MM.1S (cell line): ENCODE data around the gene PCED1B.
A peak's percentile ranks its signal among the peaks of the same experiment; 100 is the strongest.

Experiments
- DNase-seq: peaks from one replicate; pipeline ENCODE4 v3.0.0-alpha.2; 2015
- H2AFZ ChIP-seq: fragments of 300-600 bp; sonication (generic); 2 replicates; pipeline ENCODE4 v1.6.0; 2016; ENCODE audit warnings: antibody characterized with exemption, low read length
- H3F3A ChIP-seq: fragments of 300-600 bp; sonication (generic); 2 replicates; pipeline ENCODE4 v1.6.1; 2016; ENCODE audit warnings: mild to moderate bottlenecking, antibody characterized with exemption, low read length, moderate library complexity, mixed read lengths; ENCODE audit not compliant: insufficient read depth
- H3K27ac ChIP-seq: fragments of 300-600 bp; sonication (generic); 2 replicates; pipeline ENCODE4 v1.5.1; 2016; ENCODE audit warnings: mild to moderate bottlenecking, low read length
- H3K27me3 ChIP-seq: fragments of 300-600 bp; sonication (generic); replicated peaks from 2 replicates; pipeline ENCODE4 v1.6.0; 2016; ENCODE audit warnings: low read length; ENCODE audit not compliant: insufficient read depth
- H3K36me3 ChIP-seq: fragments of 300-600 bp; sonication (generic); replicated peaks from 2 replicates; pipeline ENCODE4 v1.6.1; 2016; ENCODE audit warnings: mild to moderate bottlenecking, low read length, mixed read lengths; ENCODE audit not compliant: insufficient read depth
- H3K4me1 ChIP-seq: fragments of 300-600 bp; sonication (generic); 2 replicates; pipeline ENCODE4 v1.6.1; 2016; ENCODE audit warnings: low read length, mixed read lengths
- H3K4me2 ChIP-seq: fragments of 300-600 bp; sonication (generic); 2 replicates; pipeline ENCODE4 v1.6.0; 2016; ENCODE audit warnings: low read depth, low read length
- H3K4me3 ChIP-seq: fragments of 300-600 bp; sonication (generic); 2 replicates; pipeline ENCODE4 v1.5.1; 2016; ENCODE audit warnings: low read length, mixed read lengths
- H3K79me2 ChIP-seq: fragments of 300-600 bp; sonication (generic); 2 replicates; pipeline ENCODE4 v1.6.1; 2016; ENCODE audit warnings: mixed run types, low read length, mixed read lengths
- H3K9ac ChIP-seq: fragments of 300-600 bp; sonication (generic); 2 replicates; pipeline ENCODE4 v1.6.1; 2016; ENCODE audit warnings: low read length, mixed read lengths
- H3K9me2 ChIP-seq: fragments of 300-600 bp; sonication (generic); replicated peaks from 2 replicates; pipeline ENCODE4 v1.6.1; 2016; ENCODE audit warnings: mild to moderate bottlenecking, low read length, mixed read lengths; ENCODE audit not compliant: insufficient read depth
- H3K9me3 ChIP-seq: fragments of 300-600 bp; sonication (generic); replicated peaks from 2 replicates; pipeline ENCODE4 v1.6.1; 2016; ENCODE audit warnings: mild to moderate bottlenecking, low read length, mixed read lengths; ENCODE audit not compliant: insufficient read depth
- H4K20me1 ChIP-seq: fragments of 300-600 bp; sonication (generic); 2 replicates; pipeline ENCODE4 v1.6.1; 2016; ENCODE audit warnings: mild to moderate bottlenecking, low read length, moderate library complexity, mixed read lengths; ENCODE audit not compliant: insufficient read depth
- EZH2 ChIP-seq: fragments of 300-600 bp; sonication (generic); optimal IDR thresholded peaks from 2 replicates; pipeline ENCODE3; 2017; ENCODE audit warnings: low read depth, mild to moderate bottlenecking, antibody characterized with exemption, low read length, mixed read lengths
- EZH2phosphoT487 ChIP-seq: fragments of 300-600 bp; sonication (generic); IDR thresholded peaks from 2 replicates; pipeline ENCODE4 v1.6.1; 2018; ENCODE audit warnings: antibody characterized with exemption, low read length
- TF ChIP-seq, protein P1 (sequence below): fragments of 300-600 bp; sonication (generic); IDR thresholded peaks from 2 replicates; pipeline ENCODE4 v1.5.1; 2016; ENCODE audit warnings: antibody characterized with exemption, low read length, mixed read lengths

The PCED1B gene

GRCh38 chr12:47110011-47110541 lies 30.7 kb downstream of the PCED1B start:
- Histone ChIP-seq H3K9me2 (no peaks in the 10 kb centered on the region), H3K27me3 (no peaks in the 10 kb centered on the region), H4K20me1 (no peaks in the 10 kb centered on the region), H3K79me2 (no peaks in the 10 kb centered on the region), H3K9ac (no peak overlapping the region), H3K9me3 (no peaks in the 10 kb centered on the region), H3F3A (no peaks in the 10 kb centered on the region), H3K36me3 (no peaks in the 10 kb centered on the region), H3K4me2 (no peak overlapping the region), H3K27ac (no peak overlapping the region), H3K4me3 (no peak overlapping the region), H2AFZ (no peak overlapping the region), H3K4me1 (no peaks in the 10 kb centered on the region)
- TF ChIP-seq, protein P1, sequence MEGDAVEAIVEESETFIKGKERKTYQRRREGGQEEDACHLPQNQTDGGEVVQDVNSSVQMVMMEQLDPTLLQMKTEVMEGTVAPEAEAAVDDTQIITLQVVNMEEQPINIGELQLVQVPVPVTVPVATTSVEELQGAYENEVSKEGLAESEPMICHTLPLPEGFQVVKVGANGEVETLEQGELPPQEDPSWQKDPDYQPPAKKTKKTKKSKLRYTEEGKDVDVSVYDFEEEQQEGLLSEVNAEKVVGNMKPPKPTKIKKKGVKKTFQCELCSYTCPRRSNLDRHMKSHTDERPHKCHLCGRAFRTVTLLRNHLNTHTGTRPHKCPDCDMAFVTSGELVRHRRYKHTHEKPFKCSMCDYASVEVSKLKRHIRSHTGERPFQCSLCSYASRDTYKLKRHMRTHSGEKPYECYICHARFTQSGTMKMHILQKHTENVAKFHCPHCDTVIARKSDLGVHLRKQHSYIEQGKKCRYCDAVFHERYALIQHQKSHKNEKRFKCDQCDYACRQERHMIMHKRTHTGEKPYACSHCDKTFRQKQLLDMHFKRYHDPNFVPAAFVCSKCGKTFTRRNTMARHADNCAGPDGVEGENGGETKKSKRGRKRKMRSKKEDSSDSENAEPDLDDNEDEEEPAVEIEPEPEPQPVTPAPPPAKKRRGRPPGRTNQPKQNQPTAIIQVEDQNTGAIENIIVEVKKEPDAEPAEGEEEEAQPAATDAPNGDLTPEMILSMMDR: no peak
- TF ChIP-seq EZH2phosphoT487: no peak
- no peak for TF ChIP-seq EZH2
- DNase-seq: no peak

- H3K9ac ChIP-seq: no peak overlapping the region
- no peaks in the 10 kb centered on the region for H3K4me1 ChIP-seq
- no peak overlapping the region for H2AFZ ChIP-seq
- H3K79me2 ChIP-seq: no peaks in the 10 kb centered on the region
- no peaks in the 10 kb centered on the region for H4K20me1 ChIP-seq
- no peaks in the 10 kb centered on the region for H3K9me2 ChIP-seq
- H3K9me3 ChIP-seq: no peaks in the 10 kb centered on the region
- no peak overlapping the region for H3K4me2 ChIP-seq
- DNase-seq: no peak
- no peak overlapping the region for H3K4me3 ChIP-seq
- H3F3A ChIP-seq: no peaks in the 10 kb centered on the region
- no peaks in the 10 kb centered on the region for H3K36me3 ChIP-seq
- H3K27ac ChIP-seq: no peak overlapping the region
- H3K27me3 ChIP-seq: no peaks in the 10 kb centered on the region
- TF ChIP-seq EZH2 (no peak), EZH2phosphoT487 (no peak)
- TF ChIP-seq, protein P1: no peak
Measured at GRCh38 chr12:47110718-47111391, 31.4 kb downstream of the PCED1B start.

- no peaks in the 10 kb centered on the region for H3K9me2 ChIP-seq
- H4K20me1 ChIP-seq: no peaks in the 10 kb centered on the region
- H3K4me3 ChIP-seq: no peak overlapping the region
- no peaks in the 10 kb centered on the region for H3K27me3 ChIP-seq
- no peaks in the 10 kb centered on the region for H3F3A ChIP-seq
- peak; percentile 26 for DNase-seq
- H2AFZ ChIP-seq: no peak overlapping the region
- no peak overlapping the region for H3K9ac ChIP-seq
- no peaks in the 10 kb centered on the region for H3K79me2 ChIP-seq
- H3K4me1 ChIP-seq: no peaks in the 10 kb centered on the region
- no peaks in the 10 kb centered on the region for H3K9me3 ChIP-seq
- H3K36me3 ChIP-seq: no peaks in the 10 kb centered on the region
- no peak overlapping the region for H3K27ac ChIP-seq
- TF ChIP-seq EZH2: no peak
- TF ChIP-seq, protein P1: no peak
- TF ChIP-seq EZH2phosphoT487: no peak
- H3K4me2 ChIP-seq: no peak overlapping the region
Measured at GRCh38 chr12:47111392-47111778, 32.0 kb downstream of the PCED1B start.
